Fibroblast of lung (primary cell): ENCODE data around the gene PAIP2. TPM values are rescaled to one million over a fixed set of nuclear protein-coding genes. Genes with fewer than 3 reads are reported as not detected.

Experiments
- DNase-seq, 2 donors: peaks; one replicate each; pipeline versions ENCODE4 v3.0.0 to v3.0.0-alpha.2; 2010; ENCODE audit warnings: low read depth in 2 of 2
- H2AFZ ChIP-seq: 2 replicates; pipeline ENCODE4 v1.5.1; 2012; ENCODE audit warnings: low read length, control low read depth, inconsistent platforms
- H3K27ac ChIP-seq: 2 replicates; pipeline ENCODE4 v1.5.1; 2011; ENCODE audit warnings: low read length, control low read depth; ENCODE audit not compliant: insufficient read depth
- H3K27me3 ChIP-seq: 2 replicates; pipeline ENCODE4 v1.5.1; 2011; ENCODE audit warnings: mild to moderate bottlenecking, low read length; ENCODE audit not compliant: control insufficient read depth, insufficient read depth
- H3K36me3 ChIP-seq: 2 replicates; pipeline ENCODE4 v1.5.1; 2011; ENCODE audit warnings: low read length; ENCODE audit not compliant: control insufficient read depth, insufficient read depth
- H3K4me1 ChIP-seq: 2 replicates; pipeline ENCODE4 v1.5.1; 2011; ENCODE audit warnings: low read length; ENCODE audit not compliant: control insufficient read depth, insufficient read depth; ENCODE audit errors: extremely low read depth
- H3K4me2 ChIP-seq: 2 replicates; pipeline ENCODE4 v1.5.1; 2011; ENCODE audit warnings: low read length, control low read depth; ENCODE audit not compliant: insufficient read depth; ENCODE audit errors: extremely low read depth
- H3K4me3 ChIP-seq, 4 experiments: fragments of 200-600 bp in 1 of 4; sonication (generic) in 1 of 4; replicated peaks in 1 of 4; 2 replicates each; pipeline ENCODE4 v1.5.1; 2011 to 2016; ENCODE audit warnings: low read length in 4 of 4, low read depth in 3 of 4, mild to moderate bottlenecking in 3 of 4, control low read depth in 2 of 4, inconsistent platforms in 1 of 4, mixed read lengths in 1 of 4; ENCODE audit not compliant: insufficient read depth in 1 of 4; ENCODE audit errors: control extremely low read depth in 1 of 4
- H3K79me2 ChIP-seq: 2 replicates; pipeline ENCODE4 v1.5.1; 2012; ENCODE audit warnings: mild to moderate bottlenecking, low read length, inconsistent platforms; ENCODE audit not compliant: control insufficient read depth, insufficient read depth
- H3K9ac ChIP-seq: 2 replicates; pipeline ENCODE4 v1.5.1; 2011; ENCODE audit warnings: mild to moderate bottlenecking, low read length, control low read depth; ENCODE audit not compliant: insufficient read depth
- H3K9me3 ChIP-seq: 2 replicates; pipeline ENCODE4 v1.5.1; 2012; ENCODE audit warnings: low read depth, low read length; ENCODE audit not compliant: control insufficient read depth, insufficient read depth
- H4K20me1 ChIP-seq: 2 replicates; pipeline ENCODE4 v1.5.1; 2011; ENCODE audit warnings: low read length; ENCODE audit not compliant: control insufficient read depth, insufficient read depth; ENCODE audit errors: extremely low read depth
- CTCF ChIP-seq, 2 donors: IDR thresholded peaks in 1 of 2; conservative IDR thresholded peaks in 1 of 2; 1 replicate in 1 of 2; 2 replicates in 1 of 2; pipeline ENCODE4 v1.5.1; 2011 to 2012; ENCODE audit warnings: low read length in 2 of 2, control low read depth in 1 of 2, inconsistent platforms in 1 of 2, low read depth in 1 of 2, mild to moderate bottlenecking in 1 of 2
- EZH2 ChIP-seq: IDR thresholded peaks from 2 replicates; pipeline ENCODE4 v1.5.1; 2012; ENCODE audit warnings: low read length, control low read depth, mild to moderate bottlenecking; ENCODE audit errors: missing control alignments
- polyA plus RNA-seq, 2 donors: library from polyadenylated mRNA; depleted of rRNA in 1 of 2; stranded (reverse) in 1 of 2; unstranded in 1 of 2; fragments of >200 nt; gene quantifications; 2 replicates each; pipeline ENCODE4 v1.2.1, GENCODE V29; 2011 to 2012; ENCODE audit warnings: missing spikeins in 1 of 2
- total RNA-seq: library from RNA; depleted of rRNA; stranded (reverse); fragments of >200 nt; gene quantifications from 2 replicates; pipeline ENCODE4 v1.2.1, GENCODE V29; 2014

The PAIP2 gene
- total and polyA plus RNA-seq, 2 donors (not counting 1 experiment from before 2014, with no cell fraction given), result 59.0 to 105 TPM

- no peak for TF ChIP-seq CTCF (conservative IDR thresholded peaks at IDR 0.05 in 1 of 2, IDR thresholded peaks at IDR 0.05 in 1 of 2; ENCODE audit: low read depth in 1 of 2, low read length in 2 of 2)
- TF ChIP-seq EZH2, result no peak
- Histone ChIP-seq H3K9ac (no peak within 1 kb of the TSS), H3K4me1 (no peaks in the 10 kb centered on the region), H3K36me3 (no peaks in the 10 kb centered on the region), H3K4me2 (no peak within 1 kb of the TSS), H3K9me3 (no peaks in the 10 kb centered on the region), H3K27ac (no peak within 1 kb of the TSS), H2AFZ (no peak within 1 kb of the TSS), H3K4me3 (no peak within 1 kb of the TSS), H3K79me2 (no peaks in the 10 kb centered on the region), H3K27me3 (no peaks in the 10 kb centered on the region), H4K20me1 (no peaks in the 10 kb centered on the region)
- DNase-seq, result no peak
Observed at GRCh38 chr5:139383275-139383992, 41.8 kb downstream of the PAIP2 start, which contains the start of gene SLC23A1. SLC23A1 (minus strand) TSS chr5:139383297; CDS start chr5:139383253, 44 bp downstream.

GRCh38 chr5:139383993-139384590 is 42.4 kb downstream of the PAIP2 start:
- H3K9me3 ChIP-seq, result no peaks in the 10 kb centered on the region
- H3K27ac ChIP-seq, result no peak overlapping the region
- no peaks in the 10 kb centered on the region for H3K4me1 ChIP-seq
- H3K79me2 ChIP-seq, result no peaks in the 10 kb centered on the region
- no peak overlapping the region for H2AFZ ChIP-seq
- H3K27me3 ChIP-seq, result no peaks in the 10 kb centered on the region
- no peak overlapping the region for H3K4me3 ChIP-seq
- DNase-seq, result no peak
- H3K36me3 ChIP-seq, result no peaks in the 10 kb centered on the region
- no peak overlapping the region for H3K4me2 ChIP-seq
- H4K20me1 ChIP-seq, result no peaks in the 10 kb centered on the region
- TF ChIP-seq CTCF (conservative IDR thresholded peaks at IDR 0.05 in 1 of 2, IDR thresholded peaks at IDR 0.05 in 1 of 2; ENCODE audit: low read depth in 1 of 2, low read length in 2 of 2), result no peak
- no peak for TF ChIP-seq EZH2
- no peak overlapping the region for H3K9ac ChIP-seq

GRCh38 chr5:139384591-139385051 is 43.0 kb downstream of the PAIP2 start:
- Histone ChIP-seq H4K20me1 (no peaks in the 10 kb centered on the region), H3K27me3 (no peaks in the 10 kb centered on the region), H3K36me3 (no peaks in the 10 kb centered on the region), H3K27ac (peak overlapping the region; percentile 23), H3K79me2 (no peaks in the 10 kb centered on the region), H3K9ac (no peak overlapping the region), H3K4me3 (peak overlapping the region in 2 of 4 experiments; percentile 32 to 43), H2AFZ (peak overlapping the region; percentile 79), H3K4me2 (peak overlapping the region; percentile 81), H3K4me1 (no peaks in the 10 kb centered on the region), H3K9me3 (no peaks in the 10 kb centered on the region)
- no peak for DNase-seq
- TF ChIP-seq EZH2 (no peak), CTCF (conservative IDR thresholded peaks at IDR 0.05 in 1 of 2, IDR thresholded peaks at IDR 0.05 in 1 of 2; ENCODE audit: low read depth in 1 of 2, low read length in 2 of 2) (no peak)
